H1 (cell line): ENCODE measurements around the gene PTH1R. TPM values are rescaled to one million over a fixed set of nuclear protein-coding genes. Genes with fewer than 3 reads are reported as not detected.

Experiments
- CTCF ChIA-PET: fragments of 300-600 bp; sonication (Branson Sonifier 250); formaldehyde crosslinking; loops from one replicate; lab custom pipeline; 2021; ENCODE audit not compliant: partially characterized antibody; lab: Charles Lee
- POLR2A ChIA-PET: fragments of 300-600 bp; sonication (Branson Sonifier 250); formaldehyde crosslinking; loops from one replicate; lab custom pipeline; 2021; ENCODE audit warnings: inconsistent platforms; ENCODE audit not compliant: partially characterized antibody; lab: Charles Lee
- DNase-seq, 2 experiments: peaks; one replicate each; pipeline versions ENCODE4 v3.0.0 to v3.0.0-alpha.2; 2010 to 2022; ENCODE audit warnings: low spot score in 2 of 2, low read depth in 1 of 2, mixed read lengths in 1 of 2
- FAIRE-seq: peaks from 2 replicates; lab custom pipeline; 2011; peaks lifted over from hg19 to GRCh38; lab: Jason Lieb, UNC
- H2AFZ ChIP-seq: 2 replicates; pipeline ENCODE4 v1.8.1; 2012; ENCODE audit warnings: low read length, inconsistent platforms
- H2AK5ac ChIP-seq: 2 replicates; pipeline ENCODE4 v1.6.1; 2013; ENCODE audit warnings: low read depth, low read length
- H2BK120ac ChIP-seq: replicated peaks from 2 replicates; pipeline ENCODE3; 2013; ENCODE audit warnings: low read depth, low read length, inconsistent platforms
- H2BK12ac ChIP-seq: 2 replicates; pipeline ENCODE4 v1.6.1; 2013; ENCODE audit warnings: low read depth, low read length
- H2BK15ac ChIP-seq: 2 replicates; pipeline ENCODE4 v1.6.1; 2013; ENCODE audit warnings: low read length
- H2BK20ac ChIP-seq: 2 replicates; pipeline ENCODE4 v1.6.1; 2013; ENCODE audit warnings: low read length
- H2BK5ac ChIP-seq: 2 replicates; pipeline ENCODE4 v1.6.1; 2013; ENCODE audit warnings: low read depth, low read length
- H3K14ac ChIP-seq: 2 replicates; pipeline ENCODE4 v1.6.1; 2013; ENCODE audit warnings: inconsistent platforms; ENCODE audit not compliant: insufficient read length
- H3K18ac ChIP-seq: 2 replicates; pipeline ENCODE4 v1.6.1; 2013; ENCODE audit warnings: low read length; ENCODE audit errors: extremely low read depth
- H3K23ac ChIP-seq: 2 replicates; pipeline ENCODE4 v1.6.1; 2013; ENCODE audit warnings: inconsistent platforms; ENCODE audit not compliant: insufficient read length
- H3K23me2 ChIP-seq: 2 replicates; pipeline ENCODE4 v1.6.1; 2013; ENCODE audit warnings: low read depth, low read length
- H3K27ac ChIP-seq: 2 replicates; pipeline ENCODE4 v1.6.1; 2011; ENCODE audit warnings: low read depth, low read length, inconsistent platforms
- H3K27me3 ChIP-seq, 4 experiments: replicated peaks in 1 of 4; 1 replicate in 1 of 4; 2 replicates in 3 of 4; pipeline versions ENCODE4 v1.6.1 to v1.8.1; 2011 to 2013; ENCODE audit warnings: low read length in 3 of 4, mild to moderate bottlenecking in 3 of 4, inconsistent platforms in 2 of 4, mixed read lengths in 2 of 4, moderate library complexity in 1 of 4; ENCODE audit not compliant: control insufficient read depth in 3 of 4, insufficient read depth in 3 of 4; ENCODE audit errors: extremely low read depth in 1 of 4
- H3K36me3 ChIP-seq, 4 experiments: 2 replicates each; pipeline versions ENCODE4 v1.6.1 to v1.8.1; 2011 to 2013; ENCODE audit warnings: mild to moderate bottlenecking in 4 of 4, low read length in 3 of 4, moderate library complexity in 2 of 4, control low read depth in 1 of 4, inconsistent platforms in 1 of 4; ENCODE audit not compliant: insufficient read depth in 4 of 4, control insufficient read depth in 2 of 4
- H3K4ac ChIP-seq: replicated peaks from 2 replicates; pipeline ENCODE3; 2013; ENCODE audit warnings: low read length, low read depth, mixed read lengths, inconsistent platforms; ENCODE audit not compliant: insufficient read length
- H3K4me1 ChIP-seq, 4 experiments: replicated peaks in 1 of 4; 1 replicate in 1 of 4; 2 replicates in 3 of 4; pipeline versions ENCODE4 v1.6.1 to v1.8.1; 2011 to 2013; ENCODE audit warnings: low read length in 3 of 4, inconsistent platforms in 2 of 4, mixed read lengths in 1 of 4; ENCODE audit not compliant: insufficient read depth in 4 of 4, control insufficient read depth in 3 of 4
- H3K4me2 ChIP-seq, 2 experiments: 2 replicates each; pipeline versions ENCODE4 v1.6.1 to v1.8.1; 2011 to 2013; ENCODE audit warnings: low read depth in 2 of 2, low read length in 2 of 2, control low read depth in 1 of 2, inconsistent platforms in 1 of 2, mild to moderate bottlenecking in 1 of 2; ENCODE audit not compliant: insufficient read depth in 1 of 2
- H3K4me3 ChIP-seq, 4 experiments: fragments of 200-600, 300-600 bp in 1 of 4; sonication (generic), shearing (Covaris generic), sonication (Bioruptor Twin) in 1 of 4; 2 replicates each; pipeline versions ENCODE4 v1.5.1 to v1.8.1; 2011 to 2016; ENCODE audit warnings: low read length in 4 of 4, low read depth in 3 of 4, control low read depth in 2 of 4, inconsistent platforms in 2 of 4, mild to moderate bottlenecking in 2 of 4, mixed read lengths in 1 of 4, moderate library complexity in 1 of 4; ENCODE audit not compliant: insufficient read depth in 2 of 4; ENCODE audit errors: extremely low read depth in 1 of 4
- H3K56ac ChIP-seq: replicated peaks from 2 replicates; pipeline ENCODE3; 2013; ENCODE audit warnings: low read depth, mild to moderate bottlenecking, mixed read lengths, low read length, inconsistent platforms; ENCODE audit not compliant: insufficient read length
- H3K79me1 ChIP-seq: 2 replicates; pipeline ENCODE4 v1.6.1; 2013; ENCODE audit warnings: low read depth, low read length, control low read depth
- H3K79me2 ChIP-seq, 2 experiments: 2 replicates each; pipeline versions ENCODE4 v1.6.1 to v1.8.1; 2012 to 2013; ENCODE audit warnings: low read length in 2 of 2, mild to moderate bottlenecking in 2 of 2, inconsistent platforms in 1 of 2; ENCODE audit not compliant: insufficient read depth in 2 of 2, control insufficient read depth in 1 of 2
- H3K9ac ChIP-seq, 4 experiments: replicated peaks in 1 of 4; 1 replicate in 1 of 4; 2 replicates in 3 of 4; pipeline versions ENCODE4 v1.6.1 to v1.8.1; 2011 to 2013; ENCODE audit warnings: low read depth in 3 of 4, low read length in 3 of 4, control low read depth in 2 of 4, mild to moderate bottlenecking in 2 of 4, moderate library complexity in 2 of 4, inconsistent platforms in 1 of 4; ENCODE audit errors: extremely low read depth in 1 of 4
- H3K9me3 ChIP-seq, 2 experiments: 2 replicates each; pipeline versions ENCODE4 v1.6.1 to v1.8.1; 2012 to 2013; ENCODE audit warnings: mild to moderate bottlenecking in 2 of 2, moderate library complexity in 2 of 2, control low read depth in 1 of 2, inconsistent platforms in 1 of 2, low read depth in 1 of 2, low read length in 1 of 2, mixed read lengths in 1 of 2; ENCODE audit not compliant: insufficient read depth in 2 of 2
- H4K20me1 ChIP-seq, 2 experiments: replicated peaks in 1 of 2; 2 replicates each; pipeline versions ENCODE3 to v1.8.1; 2011 to 2013; ENCODE audit warnings: inconsistent platforms in 2 of 2, low read length in 2 of 2, mild to moderate bottlenecking in 1 of 2; ENCODE audit not compliant: insufficient read depth in 2 of 2, control insufficient read depth in 1 of 2
- H4K5ac ChIP-seq: 2 replicates; pipeline ENCODE4 v1.6.1; 2013; ENCODE audit warnings: low read length, low read depth, mixed read lengths, inconsistent platforms; ENCODE audit not compliant: insufficient read length
- H4K8ac ChIP-seq: 2 replicates; pipeline ENCODE4 v1.8.0; 2013; ENCODE audit warnings: mild to moderate bottlenecking, moderate library complexity, low read length, inconsistent platforms; ENCODE audit not compliant: insufficient read depth; ENCODE audit errors: extremely low read depth
- H4K91ac ChIP-seq: replicated peaks from 2 replicates; pipeline ENCODE3; 2013; ENCODE audit warnings: low read length, mixed read lengths, inconsistent platforms; ENCODE audit not compliant: insufficient read length
- ASH2L ChIP-seq: fragments of 200-600, 300-600 bp; sonication (generic); IDR thresholded peaks from one replicate; pipeline ENCODE4 v1.7.1; 2017; ENCODE audit warnings: low read length
- ATF3 ChIP-seq: IDR thresholded peaks from 2 replicates; pipeline ENCODE4 v1.6.1; 2011; ENCODE audit warnings: low read depth, mild to moderate bottlenecking, low read length; ENCODE audit not compliant: insufficient read depth
- BCL11A ChIP-seq, 2 experiments: IDR thresholded peaks; one replicate each; pipeline ENCODE4 v1.6.1; 2011; ENCODE audit warnings: low read depth in 2 of 2, low read length in 2 of 2, mild to moderate bottlenecking in 2 of 2
- CBX5 ChIP-seq: fragments of 300-800, 300-1000 bp; sonication (generic); IDR thresholded peaks from 2 replicates; pipeline ENCODE4 v1.7.1; 2016; ENCODE audit warnings: antibody characterized with exemption, low read length, low read depth
- CBX8 ChIP-seq: fragments of 300-800, 300-1000 bp; sonication (generic); IDR thresholded peaks from 2 replicates; pipeline ENCODE4 v1.7.1; 2016; ENCODE audit warnings: low read depth, low read length, borderline replicate concordance
- GABPA ChIP-seq: IDR thresholded peaks from 2 replicates; pipeline ENCODE4 v1.6.1; 2011; ENCODE audit warnings: mild to moderate bottlenecking, low read length, moderate library complexity, borderline replicate concordance; ENCODE audit not compliant: insufficient read depth
- JUN ChIP-seq: IDR thresholded peaks from 2 replicates; pipeline ENCODE4 v1.6.1; 2011; ENCODE audit warnings: low read depth, mild to moderate bottlenecking, improper control_type of control experiment, low read length
- KDM5A ChIP-seq: fragments of 200-600 bp; IDR thresholded peaks from 2 replicates; pipeline ENCODE4 v1.7.1; 2012; ENCODE audit warnings: mild to moderate bottlenecking, low read length, inconsistent platforms, mixed read lengths
- POLR2A ChIP-seq, 2 experiments: IDR thresholded peaks; 1 replicate in 1 of 2; 2 replicates in 1 of 2; pipeline ENCODE4 v1.6.1; 2011; ENCODE audit warnings: low read depth in 2 of 2, low read length in 2 of 2, mild to moderate bottlenecking in 2 of 2; ENCODE audit errors: control extremely low read depth in 1 of 2
- RFX5 ChIP-seq: IDR thresholded peaks from 2 replicates; pipeline ENCODE4 v1.6.1; 2011; ENCODE audit warnings: low read depth, low read length, improper control_type of control experiment, borderline replicate concordance
- RXRA ChIP-seq: IDR thresholded peaks from 2 replicates; pipeline ENCODE4 v1.6.1; 2011; ENCODE audit warnings: low read depth, mild to moderate bottlenecking, low read length, moderate library complexity; ENCODE audit not compliant: insufficient read depth
- SAP30 ChIP-seq: fragments of 300-600 bp; sonication (generic); IDR thresholded peaks from 2 replicates; pipeline ENCODE4 v1.7.1; 2012; ENCODE audit warnings: low read length, moderate library complexity, mild to moderate bottlenecking, inconsistent platforms; ENCODE audit not compliant: insufficient read depth, insufficient replicate concordance
- TAF1 ChIP-seq: IDR thresholded peaks from 2 replicates; pipeline ENCODE4 v1.6.1; 2011; ENCODE audit warnings: mild to moderate bottlenecking, low read depth, low read length
- TAF7 ChIP-seq: optimal IDR thresholded peaks from 2 replicates; pipeline ENCODE3; 2011; ENCODE audit warnings: low read depth, mild to moderate bottlenecking, inconsistent platforms, low read length, moderate library complexity, borderline replicate concordance
- TCF12 ChIP-seq: IDR thresholded peaks from 2 replicates; pipeline ENCODE4 v1.6.1; 2011; ENCODE audit warnings: low read depth, mild to moderate bottlenecking, low read length
- WGBS, 2 experiments: shearing (Covaris generic) in 1 of 2; methylation state at CpG; one replicate each; pipeline versions ENCODE4 v1.1.6 to v1.1.7; 2013 to 2015; ENCODE audit warnings: low lambda C conversion rate in 2 of 2, mixed read lengths in 2 of 2, inconsistent platforms in 1 of 2, low coverage in 1 of 2, missing lambda C conversion rate in 1 of 2; ENCODE audit not compliant: insufficient replicate concordance in 2 of 2, insufficient coverage in 1 of 2, insufficient read length in 1 of 2; ENCODE audit errors: extremely low coverage in 1 of 2, missing lambda C conversion rate in 1 of 2; 5-methylcytosine and 5-hydroxymethylcytosine counted together
- polyA plus RNA-seq, 7 experiments: library from polyadenylated mRNA; depleted of rRNA in 3 of 7; stranded (reverse) in 5 of 7; unstranded in 2 of 7; fragments of >200 nt in 5 of 7; fragments of 200-250 nt in 2 of 7; gene quantifications; 1 replicate in 5 of 7; 2 replicates in 1 of 7; 4 replicates in 1 of 7; pipeline versions ENCODE4 v1.2.1 to v1.2.3, GENCODE V29; 2011 to 2013; ENCODE audit warnings: missing spikeins in 2 of 7, mixed read lengths in 2 of 7
- total RNA-seq: library from RNA; stranded (reverse); fragmentation: NEBNext Ultra II Directional; extraction: Animal tissue kit (Norgen Biotek cat#: 25700); gene quantifications from 2 replicates; pipeline ENCODE4 v1.2.1, GENCODE V29; 2021

The PTH1R gene
- total and polyA plus RNA-seq, 2 of the 8 experiments (the other 6 are each of a cell fraction or from before 2014, with no cell fraction given), result 0.57 to 1.5 TPM

GRCh38 chr3:46868287-46868686, 9.2 kb upstream of the PTH1R start:
- H2BK5ac ChIP-seq, result no peak overlapping the region
- no peak overlapping the region for H3K56ac ChIP-seq
- no peak overlapping the region for H3K18ac ChIP-seq
- H4K8ac ChIP-seq, result no peak overlapping the region
- ChIA-PET CTCF (interaction anchor here (0.7 to 4.4 kb wide), 17 partner anchors 9 to 172 kb away, joined by 3 to 88 read pairs (median 8); partner anchors contain the start of genes PTH1R and TMIE), POLR2A (no interaction called here)
- H4K91ac ChIP-seq, result no peak overlapping the region
- H3K14ac ChIP-seq, result no peak overlapping the region
- H2BK12ac ChIP-seq, result no peak overlapping the region
- H2AFZ ChIP-seq, result no peak overlapping the region
- no peak overlapping the region for H2BK20ac ChIP-seq
- H3K23me2 ChIP-seq, result no peaks in the 10 kb centered on the region
- H4K20me1 ChIP-seq, result no peaks in the 10 kb centered on the region
- H3K27me3 ChIP-seq, result peaks cover 0 to 8% (median 2%) of the 10 kb centered on the region in 4 experiments; a peak in 3 of 7 replicates
- H2BK15ac ChIP-seq, result no peak overlapping the region
- FAIRE-seq, result no peak
- no peak overlapping the region for H3K4me2 ChIP-seq
- H4K5ac ChIP-seq, result no peak overlapping the region
- no peaks in the 10 kb centered on the region; a peak in 2 of 7 replicates for H3K4me1 ChIP-seq
- no peak for DNase-seq
- no peak overlapping the region for H2AK5ac ChIP-seq
- H3K9ac ChIP-seq, result no peak overlapping the region
- no peak overlapping the region for H2BK120ac ChIP-seq
- 87% methylated on average over 8 of the region's 8 CpGs; no CpG with 5 or more reads in 1 of the 2 experiments for WGBS, 2 experiments
- H3K27ac ChIP-seq, result no peak overlapping the region
- no peak overlapping the region for H3K4me3 ChIP-seq
- no peaks in the 10 kb centered on the region for H3K9me3 ChIP-seq
- H3K4ac ChIP-seq, result no peak overlapping the region
- H3K79me1 ChIP-seq, result no peaks in the 10 kb centered on the region
- no peaks in the 10 kb centered on the region for H3K79me2 ChIP-seq
- H3K36me3 ChIP-seq, result no peaks in the 10 kb centered on the region
- no peak overlapping the region for H3K23ac ChIP-seq
- TF ChIP-seq ATF3 (no peak), RFX5 (no peak), ASH2L (no peak), POLR2A (IDR thresholded peaks at IDR 0.05; ENCODE audit: control extremely low read depth in 1 of 2, low read depth in 2 of 2, low read length in 2 of 2) (no peak), GABPA (no peak), RXRA (no peak), SAP30 (no peak), BCL11A (IDR thresholded peaks at IDR 0.05; ENCODE audit: low read depth in 2 of 2, low read length in 2 of 2) (no peak), CBX8 (no peak), KDM5A (no peak), TAF7 (no peak), CBX5 (no peak), TCF12 (no peak), JUN (no peak), TAF1 (no peak)
